Tongue (tissue), 2 donors: Measurements from ENCODE around the gene CYP2A7. TPM values are rescaled to one million over a fixed set of nuclear protein-coding genes. Genes with fewer than 3 reads are reported as not detected.
"Not testable (repeated sequence)": the region's sequence is repeated elsewhere in the genome, so short reads cannot be mapped to it uniquely, and the experiment has no call there.

ENCODE experiments used
- DNase-seq: peaks from one replicate; pipeline ENCODE4 v3.0.0-alpha.2; 2015
- total RNA-seq: library from RNA; depleted of rRNA; stranded (reverse); fragments of >200 nt; gene quantifications from one replicate; pipeline ENCODE4 v1.2.3, GENCODE V29; 2014

The CYP2A7 gene
- total RNA-seq, 1 donor from 2014 or later, result not detected

GRCh38 chr19:40899964-40900363 lies 17.9 kb upstream of the CYP2A7 start:
- DNase-seq, result not testable (repeated sequence)

- not testable (repeated sequence) for DNase-seq
Observed at GRCh38 chr19:40896843-40897789, 15.1 kb upstream of the CYP2A7 start.

DNA sequence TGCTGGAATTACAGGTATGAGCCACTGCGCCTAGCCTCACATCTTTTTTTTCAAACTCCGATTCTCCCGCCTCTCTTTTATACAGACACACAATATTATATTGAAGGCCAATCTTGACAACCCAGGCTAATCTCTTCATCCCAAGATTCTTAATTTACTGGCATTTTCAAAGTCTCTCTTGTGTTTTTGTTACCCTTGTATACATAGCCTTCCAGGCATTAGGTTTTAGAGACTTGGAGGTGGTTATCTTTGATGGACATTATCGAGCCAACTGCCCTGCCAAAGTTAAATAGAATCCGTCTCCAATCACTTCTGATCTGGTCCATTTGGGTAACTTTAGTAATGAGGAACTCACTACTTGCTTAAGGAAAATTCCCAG lies 14.4 kb upstream of the CYP2A7 start:
- DNase-seq, result no peak

GRCh38 chr19:40893112-40893511 lies 11.1 kb upstream of the CYP2A7 start:
- DNase-seq, result no peak

DNA sequence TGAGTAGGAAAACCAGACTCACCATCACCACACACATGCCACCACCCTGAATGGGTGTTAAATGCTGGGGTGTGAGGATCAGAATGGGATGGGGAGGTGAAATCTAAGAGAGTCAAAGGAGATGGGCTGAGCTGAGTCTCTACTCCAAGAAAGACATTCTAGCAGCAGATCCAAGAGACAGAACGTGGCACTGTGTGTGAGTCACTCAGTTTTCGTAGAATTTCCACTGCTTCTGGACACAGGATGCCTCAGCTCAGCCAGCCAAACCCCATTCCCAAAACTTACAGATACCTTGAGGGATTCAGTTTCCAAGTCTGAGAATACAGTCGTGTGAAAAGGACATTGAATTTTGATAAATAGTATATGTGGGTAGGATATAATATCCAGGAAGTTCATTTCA lies 7.3 kb upstream of the CYP2A7 start:
- no peak for DNase-seq

DNA sequence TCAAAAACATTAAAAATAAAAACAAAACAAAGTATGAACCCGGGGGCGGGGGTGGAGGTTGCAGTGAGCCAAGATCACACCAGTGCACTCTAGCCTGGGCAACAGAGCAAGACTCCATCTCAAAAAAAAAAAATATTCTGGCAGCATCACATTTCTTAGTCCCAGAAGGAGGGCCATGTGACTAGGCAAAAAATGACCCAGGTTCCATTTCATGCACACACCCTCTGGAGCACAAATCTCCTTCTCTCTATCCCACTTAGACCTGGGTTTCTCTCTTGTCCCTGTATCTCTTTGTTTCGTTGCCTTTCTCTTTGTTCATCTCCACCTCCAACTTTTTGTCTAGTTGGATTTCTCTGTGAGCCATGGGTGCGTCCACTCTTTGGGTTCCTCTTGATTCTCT lies 6.2 kb upstream of the CYP2A7 start:
- no peak for DNase-seq

DNA sequence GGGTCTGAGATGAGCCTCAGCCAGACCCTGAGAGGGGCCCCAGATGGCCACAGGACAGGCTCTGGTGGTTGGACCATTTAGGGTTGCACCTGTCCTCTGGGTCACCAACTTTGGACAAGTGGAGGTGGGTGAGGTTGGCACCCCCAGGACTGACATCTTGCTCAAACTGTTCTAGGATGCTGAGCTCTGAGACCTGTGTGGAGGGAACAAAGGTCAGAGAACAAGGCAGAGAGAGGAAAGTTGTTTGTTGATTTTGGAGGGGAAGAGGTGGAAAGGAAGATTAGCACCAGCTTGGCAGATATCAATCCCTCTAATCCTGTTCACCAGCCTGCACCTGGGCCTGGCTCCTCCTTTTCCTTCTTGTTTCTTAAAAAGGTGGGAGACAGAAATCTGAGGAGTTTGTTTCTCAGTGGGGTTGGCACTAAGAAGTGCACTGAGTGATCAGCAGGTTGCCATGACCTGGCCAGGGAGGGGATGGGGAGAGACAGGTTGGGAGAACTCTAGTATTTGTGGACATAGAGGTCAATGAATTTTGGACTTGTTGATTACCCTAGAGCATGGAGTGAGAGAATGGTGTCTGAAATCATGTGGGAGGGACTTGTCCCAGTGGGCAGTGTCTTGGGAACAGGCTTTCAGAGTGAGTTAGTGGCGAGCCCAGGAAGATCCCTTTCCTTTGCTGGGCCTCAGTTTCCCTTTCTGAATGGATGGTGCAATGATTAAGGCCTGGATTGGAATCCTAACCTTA lies 2.3 kb upstream of the CYP2A7 start:
- not testable (repeated sequence) for DNase-seq

DNA sequence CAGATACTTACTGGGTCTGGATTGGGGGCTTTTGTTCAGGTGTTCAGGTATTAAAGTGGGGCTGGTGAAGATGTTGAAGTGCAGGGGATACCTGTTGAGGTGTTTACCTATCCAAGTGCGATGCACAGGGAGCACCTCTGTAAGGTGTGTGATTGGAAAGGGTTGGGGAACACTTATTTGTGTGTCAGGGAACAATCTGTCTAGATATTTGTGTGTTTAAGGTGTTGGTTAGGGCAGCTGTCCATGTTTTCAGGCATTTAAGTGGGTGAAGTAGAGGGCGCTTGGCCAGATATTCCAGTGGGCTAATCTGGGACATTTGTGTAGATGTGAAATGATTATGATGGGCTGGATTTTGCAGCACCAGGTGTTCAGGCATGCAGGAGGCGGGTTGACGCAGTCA lies 2.7 kb downstream of the CYP2A7 start:
- not testable (repeated sequence) for DNase-seq

- DNase-seq, result peak; percentile 9
Observed at GRCh38 chr19:40875526-40875951, 6.5 kb downstream of the CYP2A7 start.

- DNase-seq, result not testable (repeated sequence)
Observed at GRCh38 chr19:40874874-40875273, 7.2 kb downstream of the CYP2A7 start.

GRCh38 chr19:40873873-40874272 lies 8.2 kb downstream of the CYP2A7 start:
- DNase-seq, result not testable (repeated sequence)

DNA sequence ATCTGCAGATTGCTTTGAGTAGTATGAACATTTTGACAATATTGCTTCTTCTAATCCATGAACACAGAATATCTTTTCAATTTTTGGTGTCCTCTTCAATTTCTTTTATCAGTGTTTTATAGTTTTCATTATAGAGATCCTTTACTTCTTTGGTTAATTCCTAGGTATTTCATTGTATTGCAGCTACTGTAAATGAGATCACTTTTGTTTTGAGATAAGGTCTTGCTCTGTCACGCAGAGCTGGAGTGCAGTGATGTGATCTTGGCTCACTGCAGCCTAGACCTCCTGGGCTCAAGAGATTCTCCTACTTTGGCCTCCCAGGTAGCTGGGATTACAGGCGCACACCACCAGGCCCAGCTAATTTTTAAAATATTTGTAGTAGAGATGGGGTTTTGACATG lies 9.8 kb downstream of the CYP2A7 start:
- DNase-seq, result no peak

- DNase-seq, result no peak
Observed at GRCh38 chr19:40867701-40868100, 14.3 kb downstream of the CYP2A7 start.

DNA sequence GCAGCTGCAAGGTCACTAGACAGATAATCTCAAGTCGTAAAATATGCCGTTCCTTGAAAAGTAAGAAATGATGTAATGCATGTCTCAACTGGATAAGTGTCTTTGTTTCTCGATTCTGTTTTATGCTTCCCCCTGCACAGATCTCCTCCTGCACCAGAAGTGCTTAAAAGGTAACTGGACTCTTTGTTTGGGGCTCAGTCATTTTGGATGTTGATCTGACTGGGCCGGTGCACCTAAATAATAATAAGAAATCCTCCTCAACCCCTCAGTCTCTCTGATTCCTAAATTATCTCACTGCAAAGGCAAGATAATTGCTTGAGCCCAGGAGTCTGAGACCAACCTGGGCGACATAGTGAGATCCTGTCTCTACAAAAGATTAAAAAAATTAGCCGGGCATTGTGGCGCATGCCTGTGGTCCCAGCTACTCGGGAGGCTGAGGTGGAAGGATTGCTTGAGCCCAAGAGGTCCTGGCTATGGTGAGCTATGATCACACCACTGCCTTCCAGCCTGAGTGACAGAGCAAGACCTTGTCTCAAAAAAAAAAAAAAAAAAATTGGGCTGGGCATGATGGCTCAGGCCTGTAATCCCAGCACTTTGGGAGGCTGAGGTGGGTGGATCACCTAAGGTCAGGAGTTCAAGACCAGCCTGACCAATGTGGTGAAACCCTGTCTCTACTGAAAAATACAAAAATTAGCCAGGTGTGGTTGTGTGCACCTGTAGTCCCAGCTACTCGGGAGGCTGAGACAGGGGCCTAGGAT lies 17.1 kb downstream of the CYP2A7 start:
- not testable (repeated sequence) for DNase-seq

DNA sequence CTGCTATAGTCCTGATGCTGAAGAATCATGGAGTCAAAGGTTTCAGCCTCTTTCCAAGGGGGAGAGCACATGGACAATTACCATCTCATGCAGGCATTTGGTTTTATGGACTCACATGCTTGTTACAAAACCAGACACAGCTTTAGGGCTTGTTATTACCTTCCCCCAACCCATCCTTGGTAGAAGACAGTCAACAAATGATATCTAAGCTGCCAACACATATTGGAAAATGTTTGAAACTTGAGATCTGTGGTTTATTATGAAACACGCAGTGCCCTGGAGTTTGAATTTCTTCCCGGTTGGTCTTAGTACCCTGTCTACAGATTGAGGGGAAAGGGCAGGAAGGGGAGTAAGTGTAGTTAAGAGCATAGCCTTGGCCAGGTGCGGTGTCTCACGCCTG lies 19.2 kb downstream of the CYP2A7 start:
- no peak for DNase-seq

- no peak for DNase-seq
Observed at GRCh38 chr19:40862333-40862732, 19.7 kb downstream of the CYP2A7 start.

- no peak for DNase-seq
Observed at GRCh38 chr19:40858109-40858508, 23.9 kb downstream of the CYP2A7 start.

GRCh38 chr19:40852467-40853152 lies 29.4 kb downstream of the CYP2A7 start:
- not testable (repeated sequence) for DNase-seq

DNA sequence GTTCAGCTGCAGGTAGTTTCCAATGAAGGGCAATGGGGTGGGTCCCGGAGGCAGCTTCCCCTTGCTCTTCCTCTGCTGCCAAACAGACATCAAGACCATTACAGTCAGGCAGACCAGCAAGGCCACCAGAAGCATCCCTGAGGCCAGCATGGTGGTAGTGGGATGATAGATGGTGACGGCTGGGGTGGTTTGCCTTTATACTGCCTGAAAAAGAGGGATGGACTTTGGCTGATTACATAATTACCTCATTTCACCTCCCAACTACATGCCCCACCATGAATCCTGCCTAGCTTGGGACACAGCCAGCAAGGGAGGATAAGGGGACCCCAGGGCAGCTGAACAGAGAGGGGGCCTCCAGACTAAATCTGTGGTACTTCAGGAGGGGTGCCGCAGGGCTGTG lies 31.8 kb downstream of the CYP2A7 start, which contains the start of gene CYP2A6:
Gene CYP2A6 (minus strand): TSS at position 171 of the 400 bp plus-strand sequence. CDS start 21 bp downstream, at position 150.
- DNase-seq, result not testable (repeated sequence)

DNA sequence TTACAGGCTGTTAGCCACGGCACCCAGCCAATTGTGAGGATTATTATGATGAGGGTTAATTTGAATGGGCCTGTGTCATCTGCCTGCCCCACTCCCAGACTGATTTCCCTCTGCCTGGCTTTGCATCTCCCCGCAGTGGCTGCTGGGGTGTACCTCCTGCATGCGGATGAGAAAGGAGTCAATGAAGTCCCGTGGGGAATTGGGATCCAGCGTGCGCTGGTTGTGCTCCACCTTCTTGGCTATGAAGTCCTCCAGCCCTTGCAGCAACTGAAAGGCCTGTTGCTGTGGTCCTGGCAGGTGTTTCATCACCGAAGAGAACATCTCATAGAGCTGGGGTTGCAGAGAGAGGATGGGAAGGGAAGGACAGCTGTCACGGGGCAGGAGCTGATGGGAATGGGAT lies 35.3 kb downstream of the CYP2A7 start:
- not testable (repeated sequence) for DNase-seq

DNA sequence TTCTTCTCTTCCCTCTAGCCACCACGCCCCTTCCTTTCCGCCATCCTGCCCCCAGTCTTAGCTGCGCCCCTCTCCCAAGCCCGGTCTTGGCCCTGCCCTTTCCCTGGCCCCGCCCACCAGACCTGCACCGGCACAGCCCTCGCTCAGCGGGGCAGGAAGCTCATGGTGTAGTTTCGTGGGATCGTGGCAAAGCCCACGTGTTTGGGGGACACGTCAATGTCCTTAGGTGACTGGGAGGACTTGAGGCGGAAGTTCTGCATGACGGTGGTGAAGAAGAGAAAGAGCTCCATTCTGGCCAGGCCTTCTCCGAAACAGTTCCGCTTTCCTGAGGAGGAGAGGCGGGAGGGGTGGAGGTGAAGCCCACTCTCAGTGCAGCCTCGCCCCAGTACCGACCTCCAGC lies 38.4 kb downstream of the CYP2A7 start:
- not testable (repeated sequence) for DNase-seq
